Measurements from ENCODE around the gene GCNA.

Gene GCNA

GRCh38 chrX:71622576-71623450 lies 44.6 kb downstream of the GCNA start:
- peak; percentile 57 for DNase-seq (ENCODE audit: low spot score)
- TF ChIP-seq CTCF (IDR thresholded peaks at IDR 0.05; ENCODE audit: extremely low read depth, missing control alignments): no peak

DNA sequence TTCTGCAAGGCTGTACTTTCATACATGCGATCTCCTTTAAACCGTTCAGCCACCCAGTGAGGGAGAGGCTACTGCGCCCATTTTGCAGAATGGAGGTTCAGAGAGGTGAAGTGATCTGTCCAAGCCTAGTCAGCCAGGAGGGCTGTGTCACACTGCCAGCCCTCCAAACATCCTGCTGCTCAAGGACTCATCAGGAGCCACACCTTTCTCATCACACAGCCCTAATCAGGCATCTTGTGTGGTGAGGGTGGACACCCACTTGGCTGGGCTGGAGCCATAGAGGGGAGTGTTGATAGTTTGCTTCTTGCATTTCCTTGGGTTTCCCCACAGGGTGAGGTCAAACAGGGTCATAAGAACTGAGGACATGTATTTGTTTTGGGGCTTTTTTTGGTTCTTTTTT lies 45.5 kb downstream of the GCNA start:
- no peak for DNase-seq (ENCODE audit: low spot score)
- no peak for TF ChIP-seq CTCF (IDR thresholded peaks at IDR 0.05; ENCODE audit: extremely low read depth, missing control alignments)

- TF ChIP-seq CTCF (IDR thresholded peaks at IDR 0.05; ENCODE audit: extremely low read depth, missing control alignments): no peak
- no peak for DNase-seq (ENCODE audit: low spot score)
These were observed 47.2 kb downstream of the GCNA start for GRCh38 chrX:71625471-71625870.

DNA sequence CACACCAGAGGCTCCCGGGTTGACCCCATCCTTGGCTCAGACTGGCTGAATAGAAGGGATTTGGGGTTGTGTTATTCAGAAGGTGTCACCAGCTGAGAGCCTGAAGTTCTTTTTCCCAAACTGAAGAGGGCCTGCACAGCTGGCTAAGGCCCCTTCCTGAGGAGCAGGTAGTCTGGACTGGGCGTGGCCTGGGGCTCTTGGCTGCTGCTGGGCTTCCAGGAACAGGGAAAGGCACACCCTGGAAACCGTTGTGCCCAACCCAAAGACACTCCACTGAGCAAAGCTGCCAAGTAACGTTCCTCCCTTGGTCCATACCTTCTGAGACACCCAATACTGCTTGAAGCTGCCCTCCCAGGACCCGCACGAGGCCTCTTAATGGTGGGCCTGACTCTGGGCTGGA lies 48.3 kb downstream of the GCNA start:
- no peak for DNase-seq (ENCODE audit: low spot score)
- TF ChIP-seq CTCF (IDR thresholded peaks at IDR 0.05; ENCODE audit: extremely low read depth, missing control alignments): no peak

GRCh38 chrX:71627588-71628404 lies 49.6 kb downstream of the GCNA start:
- DNase-seq (ENCODE audit: low spot score): no peak
- TF ChIP-seq CTCF (IDR thresholded peaks at IDR 0.05; ENCODE audit: extremely low read depth, missing control alignments): no peak

- no peak for TF ChIP-seq CTCF (IDR thresholded peaks at IDR 0.05; ENCODE audit: extremely low read depth, missing control alignments)
- no peak for DNase-seq (ENCODE audit: low spot score)
These were observed 51.2 kb downstream of the GCNA start for GRCh38 chrX:71629467-71629866.
